IPS-11a (cell line): ENCODE results near the gene POLDIP2.

Experiments used
- H3K4me3 ChIP-seq: one replicate; pipeline ENCODE4 v1.5.1; 2013; ENCODE audit warnings: low read depth, low read length, control low read depth

Gene POLDIP2

DNA sequence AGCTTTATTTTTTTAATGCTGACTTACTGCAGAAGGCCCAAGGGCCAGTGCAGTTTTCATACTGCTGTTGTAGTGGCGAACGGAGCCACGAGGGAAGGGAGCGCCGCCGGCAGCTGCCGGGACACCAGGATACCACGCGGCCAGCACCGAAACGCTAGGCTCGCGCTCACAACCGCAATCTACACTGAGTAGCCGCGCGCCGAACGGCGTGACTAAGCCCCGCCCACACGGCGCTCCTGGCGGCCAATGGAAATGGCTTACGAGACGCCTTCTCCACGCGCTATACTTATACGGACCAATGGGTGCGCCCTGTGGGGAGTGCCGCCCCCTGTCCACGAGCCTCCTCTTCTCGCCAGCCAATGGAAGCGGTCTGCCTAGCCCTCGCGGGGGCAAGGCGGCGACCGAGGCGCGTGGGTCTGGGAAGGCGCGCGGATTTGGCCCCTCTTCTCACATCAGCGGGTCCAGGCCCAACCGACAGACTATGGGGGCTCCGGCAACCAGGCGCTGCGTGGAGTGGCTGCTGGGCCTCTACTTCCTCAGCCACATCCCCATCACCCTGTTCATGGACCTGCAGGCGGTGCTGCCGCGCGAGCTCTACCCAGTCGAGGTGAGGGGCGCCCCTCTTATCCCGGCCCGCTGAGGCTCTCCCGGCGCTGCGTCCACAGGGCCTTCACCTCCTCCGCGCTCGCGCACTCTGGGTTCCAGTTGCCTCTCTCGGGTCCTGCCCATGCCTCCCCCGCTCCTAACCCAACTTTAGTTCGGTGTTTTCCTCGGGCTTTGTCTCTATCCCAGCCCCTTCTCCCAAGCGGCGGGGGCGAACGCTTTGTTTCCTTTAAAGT is 38.3 kb downstream of the POLDIP2 start, which contains the start of gene TMEM97:
TSS of gene TMEM97 (plus strand) at position 442 of the 839 bp plus-strand sequence. CDS start at position 482, 40 bp downstream.
- peak within 1 kb of the TSS; percentile 81 for H3K4me3 ChIP-seq

- peak overlapping the region; percentile 81 for H3K4me3 ChIP-seq
These were observed 39.2 kb downstream of the POLDIP2 start for GRCh38 chr17:28317966-28318758.

DNA sequence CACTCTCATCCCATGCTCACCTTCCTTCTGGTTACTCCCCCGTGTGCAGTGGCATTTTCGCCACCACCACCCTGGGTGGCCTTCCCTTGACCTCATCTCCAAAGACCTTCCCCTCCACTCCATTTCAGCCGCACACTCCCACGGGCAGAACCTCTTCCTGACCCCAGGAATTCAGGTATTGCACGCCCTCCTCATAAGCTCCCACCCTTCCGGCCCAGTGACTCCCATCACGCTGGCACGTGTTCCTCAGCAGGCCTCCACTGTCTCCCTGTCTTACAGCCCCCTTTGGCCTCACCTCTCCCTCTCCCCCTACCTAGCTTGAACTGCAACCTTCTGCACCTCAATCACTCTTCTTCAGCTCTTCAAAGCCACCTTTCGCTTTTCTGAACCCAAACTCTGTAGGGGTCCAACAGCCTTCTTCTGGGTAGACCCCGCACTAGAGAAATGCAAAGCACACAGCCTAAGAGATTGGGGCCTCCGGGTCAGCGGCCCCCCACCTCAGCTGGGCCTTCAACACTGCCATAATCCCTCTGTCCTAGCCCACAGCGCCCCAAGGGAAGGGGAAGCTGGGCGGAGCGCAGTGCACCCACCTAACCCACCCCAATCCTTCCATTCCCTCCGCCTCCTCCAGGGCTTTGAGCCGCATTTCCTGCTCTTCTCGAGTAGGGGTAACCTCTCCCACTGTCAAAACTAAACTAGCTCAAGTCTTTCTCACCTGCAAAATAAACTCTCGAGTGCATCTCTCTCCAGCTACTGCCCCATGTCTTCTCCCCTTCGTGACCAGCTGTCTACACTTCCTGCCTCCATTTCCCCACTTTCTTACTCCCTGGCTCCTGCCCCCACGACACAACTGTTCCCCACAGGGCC is 40.0 kb downstream of the POLDIP2 start:
- H3K4me3 ChIP-seq: no peak overlapping the region

DNA sequence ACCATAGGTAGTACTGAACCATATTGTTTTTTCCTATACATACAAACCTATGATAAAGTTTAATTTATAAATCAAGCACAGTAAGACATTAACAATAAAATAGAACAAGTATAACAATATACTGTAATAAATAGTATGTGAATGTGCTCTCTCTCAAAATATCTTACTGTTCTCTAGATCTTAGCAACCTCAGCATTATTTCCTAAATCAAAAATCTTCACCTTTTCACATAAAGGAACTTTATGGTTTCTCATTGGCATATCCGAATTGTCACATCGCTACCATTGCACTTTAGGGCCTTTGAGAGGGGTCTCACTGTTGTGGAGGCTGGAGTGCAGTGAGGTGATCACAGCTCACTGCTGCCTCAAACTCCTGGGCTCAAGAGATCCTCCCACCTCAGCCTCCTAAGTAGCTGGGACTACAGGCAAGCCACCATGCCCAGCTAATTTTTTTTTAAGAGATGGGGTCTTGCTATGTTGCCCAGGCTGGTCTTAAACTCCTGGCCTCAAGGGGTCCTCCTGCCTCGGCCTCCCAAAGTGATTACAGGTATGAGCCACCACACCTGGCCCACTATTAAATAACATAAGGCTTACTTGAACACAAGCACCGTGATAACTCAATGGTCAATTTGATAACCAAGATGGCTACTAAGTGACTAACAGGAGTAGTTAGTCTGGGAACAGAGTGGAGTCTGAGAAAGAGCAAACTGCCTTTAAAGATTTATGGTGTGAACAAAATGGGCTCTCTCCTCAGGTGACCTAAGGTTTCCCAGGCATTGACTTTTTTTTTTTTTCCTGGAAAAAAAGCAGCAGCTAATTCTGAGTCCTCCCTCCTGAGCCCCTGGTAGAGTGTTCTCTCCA is 41.3 kb downstream of the POLDIP2 start:
- no peak overlapping the region for H3K4me3 ChIP-seq

DNA sequence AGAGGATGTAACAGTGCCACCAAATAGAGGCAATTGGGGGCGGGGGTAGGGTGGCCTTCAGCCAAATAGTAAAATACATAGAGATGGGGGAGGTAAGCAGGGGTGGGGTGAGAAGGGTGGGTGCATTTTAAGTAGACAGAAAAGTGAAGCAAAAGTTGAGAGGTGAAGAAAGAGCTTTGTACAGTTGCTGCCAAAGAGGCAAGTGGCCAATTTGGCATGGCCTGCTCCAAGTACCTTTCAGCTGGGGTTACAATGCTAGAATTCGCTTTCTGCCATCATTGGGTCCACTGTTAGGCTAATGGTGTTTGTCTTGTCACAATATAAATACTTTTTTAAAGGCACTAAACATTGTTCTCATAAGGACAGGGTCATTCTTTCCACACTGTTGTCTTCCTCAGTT is 43.5 kb downstream of the POLDIP2 start:
- no peak overlapping the region for H3K4me3 ChIP-seq

DNA sequence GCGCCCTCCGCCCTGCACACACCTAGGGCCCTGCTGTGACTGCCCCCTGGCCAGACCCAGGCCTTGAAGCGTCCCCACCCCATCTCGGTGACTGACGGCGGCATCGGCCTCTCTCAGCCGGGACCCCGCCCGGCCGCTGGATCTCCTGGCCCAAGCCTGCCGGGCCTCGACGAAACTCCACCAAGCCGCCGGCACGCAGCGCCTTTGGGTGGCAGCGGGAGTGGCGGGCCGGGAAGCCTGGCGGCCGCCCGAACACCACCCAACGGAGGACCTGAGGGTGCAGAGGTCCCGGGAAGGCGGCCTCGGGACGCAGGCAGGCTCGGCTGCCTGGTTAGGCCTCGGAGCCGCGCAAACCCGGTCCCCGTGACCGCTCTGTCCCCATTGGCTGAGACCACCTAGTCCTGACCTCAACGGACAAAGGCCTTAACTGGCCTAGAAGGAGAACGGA is 50.3 kb downstream of the POLDIP2 start:
- H3K4me3 ChIP-seq: no peak overlapping the region

DNA sequence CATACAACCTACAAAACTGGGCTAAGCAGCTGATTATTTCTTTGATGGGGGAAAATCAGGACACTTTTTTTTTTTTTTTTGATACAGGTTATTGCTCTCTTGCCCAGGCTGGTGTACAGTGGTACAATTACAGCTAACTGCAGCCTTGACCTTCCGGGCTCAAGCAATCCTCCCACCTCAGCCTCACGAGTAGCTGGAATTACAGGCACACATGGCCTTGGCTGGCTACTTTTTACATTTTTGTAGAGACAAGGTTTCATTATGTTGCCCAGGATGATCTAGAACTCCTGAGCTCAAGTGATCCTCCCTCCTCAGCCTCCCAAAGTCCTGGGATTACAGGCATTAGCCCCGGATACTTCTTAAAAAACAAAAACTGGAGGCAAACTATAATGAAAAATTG is 58.9 kb downstream of the POLDIP2 start:
- H3K4me3 ChIP-seq: no peak overlapping the region
